ENCODE data around the gene DNHD1. TPM values are rescaled to one million over a fixed set of nuclear protein-coding genes. Genes with fewer than 3 reads are reported as not detected.

Gene DNHD1
- total RNA-seq, 1 experiment from 2014 or later: 11.5 TPM

GRCh38 chr11:6457581-6458320 lies 39.3 kb upstream of the DNHD1 start:
- H3K9me3 Mint-ChIP-seq: no peaks in the 10 kb centered on the region
- H3K27ac Mint-ChIP-seq: no peak overlapping the region
- DNase-seq (ENCODE audit: low spot score) (no peak), ATAC-seq (no peak)
- no peaks in the 10 kb centered on the region for H3K27me3 Mint-ChIP-seq (ENCODE audit: low read depth)
- peaks cover 2% of the 10 kb centered on the region; the same call in 1 of the 2 replicates for H3K36me3 Mint-ChIP-seq
- no peak for TF ChIP-seq SOX15 (CRISPR knock-in tag; IDR thresholded peaks at IDR 0.05)
- TF ChIP-seq, protein P1, sequence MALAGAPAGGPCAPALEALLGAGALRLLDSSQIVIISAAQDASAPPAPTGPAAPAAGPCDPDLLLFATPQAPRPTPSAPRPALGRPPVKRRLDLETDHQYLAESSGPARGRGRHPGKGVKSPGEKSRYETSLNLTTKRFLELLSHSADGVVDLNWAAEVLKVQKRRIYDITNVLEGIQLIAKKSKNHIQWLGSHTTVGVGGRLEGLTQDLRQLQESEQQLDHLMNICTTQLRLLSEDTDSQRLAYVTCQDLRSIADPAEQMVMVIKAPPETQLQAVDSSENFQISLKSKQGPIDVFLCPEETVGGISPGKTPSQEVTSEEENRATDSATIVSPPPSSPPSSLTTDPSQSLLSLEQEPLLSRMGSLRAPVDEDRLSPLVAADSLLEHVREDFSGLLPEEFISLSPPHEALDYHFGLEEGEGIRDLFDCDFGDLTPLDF (CRISPR knock-in tag; IDR thresholded peaks at IDR 0.05): no peak
- TF ChIP-seq JUN (CRISPR knock-in tag; IDR thresholded peaks at IDR 0.05): no peak
- no peak for TF ChIP-seq NR2C2 (CRISPR knock-in tag; IDR thresholded peaks at IDR 0.05)
- no peak for TF ChIP-seq FOXK1 (CRISPR knock-in tag; IDR thresholded peaks at IDR 0.05)
- no peak for TF ChIP-seq MYBL2 (CRISPR knock-in tag; IDR thresholded peaks at IDR 0.05)
- no peak for TF ChIP-seq ELF4 (CRISPR knock-in tag; IDR thresholded peaks at IDR 0.05; ENCODE audit: low read depth)
- no peak for TF ChIP-seq SP1 (CRISPR knock-in tag; conservative IDR thresholded peaks at IDR 0.05)
- no peak for TF ChIP-seq ZNF138 (CRISPR knock-in tag; conservative IDR thresholded peaks at IDR 0.05)
- no peak for TF ChIP-seq CBFB (CRISPR knock-in tag; IDR thresholded peaks at IDR 0.05; ENCODE audit: low read depth)
- no peak for TF ChIP-seq IRF2 (CRISPR knock-in tag; IDR thresholded peaks at IDR 0.05; ENCODE audit: borderline replicate concordance, low read depth)
- no peak for TF ChIP-seq ATF2 (CRISPR knock-in tag; IDR thresholded peaks at IDR 0.05; ENCODE audit: borderline replicate concordance, low read depth)
- TF ChIP-seq HMGXB4 (CRISPR knock-in tag; IDR thresholded peaks at IDR 0.05): no peak
- no peak for TF ChIP-seq ATF1 (CRISPR knock-in tag; IDR thresholded peaks at IDR 0.05)
- TF ChIP-seq ZNF416 (CRISPR knock-in tag; IDR thresholded peaks at IDR 0.05): no peak
- POLR2A ChIA-PET: no interaction called here
- CTCF ChIA-PET: interaction anchor here (6.0 kb wide), 1 partner anchor 14 kb away, joined by 42 read pairs; no protein-coding TSS in a partner anchor
- no peaks in the 10 kb centered on the region for H3K4me1 Mint-ChIP-seq
- H3K4me3 Mint-ChIP-seq: no peak overlapping the region

GRCh38 chr11:6458352-6459098 lies 38.6 kb upstream of the DNHD1 start:
- Mint-ChIP-seq H3K27me3 (ENCODE audit: low read depth) (no peaks in the 10 kb centered on the region), H3K27ac (no peak overlapping the region), H3K4me3 (no peak overlapping the region), H3K36me3 (peaks cover 5% of the 10 kb centered on the region; the same call in 1 of the 2 replicates), H3K4me1 (no peaks in the 10 kb centered on the region), H3K9me3 (no peaks in the 10 kb centered on the region)
- no peak for ATAC-seq
- DNase-seq (ENCODE audit: low spot score): no peak
- ChIA-PET POLR2A (interaction anchor here (0.6 kb wide), 1 partner anchor 12 kb away, joined by 3 read pairs; no protein-coding TSS in a partner anchor), CTCF (interaction anchor here (2.1 kb wide), 1 partner anchor 15 kb away, joined by 8 read pairs; no protein-coding TSS in a partner anchor)
- TF ChIP-seq, protein P2, sequence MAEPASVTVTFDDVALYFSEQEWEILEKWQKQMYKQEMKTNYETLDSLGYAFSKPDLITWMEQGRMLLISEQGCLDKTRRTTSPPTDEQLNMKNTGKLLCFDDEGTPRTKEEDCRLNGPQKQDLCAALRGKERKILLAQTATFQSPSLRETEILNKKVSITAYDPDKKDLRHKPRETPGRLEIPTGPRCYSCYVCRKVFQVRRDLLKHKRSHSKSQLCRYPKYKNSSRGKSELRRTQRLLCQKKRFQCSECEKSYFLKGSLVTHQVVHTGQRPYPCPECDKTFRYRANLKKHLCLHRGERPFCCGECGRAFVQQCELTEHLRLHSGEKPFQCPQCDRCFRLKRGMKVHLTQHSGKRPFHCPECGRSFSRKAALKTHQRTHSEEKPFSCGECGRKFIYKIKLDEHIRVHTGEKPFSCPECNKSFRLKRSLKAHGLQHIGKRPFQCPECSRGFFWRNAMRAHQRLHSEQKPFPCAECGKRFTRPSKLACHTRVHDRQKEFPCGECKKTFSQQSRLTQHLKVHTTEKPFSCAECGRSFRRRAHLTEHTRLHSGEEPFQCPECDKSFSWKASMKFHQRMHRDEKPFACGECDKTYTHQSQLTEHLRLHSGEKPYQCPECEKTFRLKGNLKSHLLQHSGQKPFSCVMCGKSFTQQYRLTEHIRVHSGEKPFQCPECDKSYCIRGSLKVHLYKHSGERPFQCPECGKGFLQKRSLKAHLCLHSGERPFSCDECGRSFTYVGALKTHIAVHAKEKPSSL (CRISPR knock-in tag; conservative IDR thresholded peaks at IDR 0.05): no peak
- TF ChIP-seq ZNF121 (CRISPR knock-in tag; IDR thresholded peaks at IDR 0.05) (no peak), AFF4 (CRISPR knock-in tag; IDR thresholded peaks at IDR 0.05; ENCODE audit: borderline replicate concordance) (no peak), ZNF219 (CRISPR knock-in tag; IDR thresholded peaks at IDR 0.05; ENCODE audit: borderline replicate concordance) (no peak)
- TF ChIP-seq, protein P3, sequence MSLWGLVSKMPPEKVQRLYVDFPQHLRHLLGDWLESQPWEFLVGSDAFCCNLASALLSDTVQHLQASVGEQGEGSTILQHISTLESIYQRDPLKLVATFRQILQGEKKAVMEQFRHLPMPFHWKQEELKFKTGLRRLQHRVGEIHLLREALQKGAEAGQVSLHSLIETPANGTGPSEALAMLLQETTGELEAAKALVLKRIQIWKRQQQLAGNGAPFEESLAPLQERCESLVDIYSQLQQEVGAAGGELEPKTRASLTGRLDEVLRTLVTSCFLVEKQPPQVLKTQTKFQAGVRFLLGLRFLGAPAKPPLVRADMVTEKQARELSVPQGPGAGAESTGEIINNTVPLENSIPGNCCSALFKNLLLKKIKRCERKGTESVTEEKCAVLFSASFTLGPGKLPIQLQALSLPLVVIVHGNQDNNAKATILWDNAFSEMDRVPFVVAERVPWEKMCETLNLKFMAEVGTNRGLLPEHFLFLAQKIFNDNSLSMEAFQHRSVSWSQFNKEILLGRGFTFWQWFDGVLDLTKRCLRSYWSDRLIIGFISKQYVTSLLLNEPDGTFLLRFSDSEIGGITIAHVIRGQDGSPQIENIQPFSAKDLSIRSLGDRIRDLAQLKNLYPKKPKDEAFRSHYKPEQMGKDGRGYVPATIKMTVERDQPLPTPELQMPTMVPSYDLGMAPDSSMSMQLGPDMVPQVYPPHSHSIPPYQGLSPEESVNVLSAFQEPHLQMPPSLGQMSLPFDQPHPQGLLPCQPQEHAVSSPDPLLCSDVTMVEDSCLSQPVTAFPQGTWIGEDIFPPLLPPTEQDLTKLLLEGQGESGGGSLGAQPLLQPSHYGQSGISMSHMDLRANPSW (CRISPR knock-in tag; conservative IDR thresholded peaks at IDR 0.05; ENCODE audit: low read depth): no peak
